Measurements from ENCODE around the gene ZNF318.
"Not testable (repeated sequence)": the region's sequence is repeated elsewhere in the genome, so short reads cannot be mapped to it uniquely, and the experiment has no call there.

ZNF318 gene

GRCh38 chr6:43304361-43304760 is 65.1 kb downstream of the ZNF318 start:
- H3K4me3 ChIP-seq (ENCODE audit: low read length) = no peak overlapping the region
- no peak for DNase-seq (ENCODE audit: low read depth)
- no peak for TF ChIP-seq CTCF (conservative IDR thresholded peaks at IDR 0.05; ENCODE audit: low read length)

DNA sequence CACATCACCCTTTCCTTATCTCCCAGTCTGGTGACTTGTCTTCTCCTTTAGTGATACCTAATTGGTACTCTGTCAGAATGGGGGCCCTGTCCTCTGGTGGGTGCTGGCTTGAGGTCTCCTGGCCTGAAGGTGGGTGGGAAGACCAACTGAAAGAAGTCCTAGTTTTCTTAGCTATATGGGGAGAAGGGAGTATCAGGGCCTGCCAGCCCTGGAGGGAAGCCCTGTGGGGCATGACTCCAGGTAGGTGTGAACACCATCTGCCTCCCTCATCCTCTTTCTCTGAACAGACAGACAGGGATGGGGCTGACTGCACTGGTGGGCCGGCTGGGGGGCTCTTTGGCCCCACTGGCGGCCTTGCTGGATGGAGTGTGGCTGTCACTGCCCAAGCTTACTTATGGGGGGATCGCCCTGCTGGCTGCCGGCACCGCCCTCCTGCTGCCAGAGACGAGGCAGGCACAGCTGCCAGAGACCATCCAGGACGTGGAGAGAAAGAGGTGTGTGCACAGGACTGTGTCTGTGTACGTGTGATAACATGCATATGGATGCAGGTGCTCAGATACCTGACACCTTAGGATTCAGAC is 65.6 kb downstream of the ZNF318 start:
- no peak overlapping the region for H3K4me3 ChIP-seq (ENCODE audit: low read length)
- no peak for TF ChIP-seq CTCF (conservative IDR thresholded peaks at IDR 0.05; ENCODE audit: low read length)
- DNase-seq (ENCODE audit: low read depth) = no peak

DNA sequence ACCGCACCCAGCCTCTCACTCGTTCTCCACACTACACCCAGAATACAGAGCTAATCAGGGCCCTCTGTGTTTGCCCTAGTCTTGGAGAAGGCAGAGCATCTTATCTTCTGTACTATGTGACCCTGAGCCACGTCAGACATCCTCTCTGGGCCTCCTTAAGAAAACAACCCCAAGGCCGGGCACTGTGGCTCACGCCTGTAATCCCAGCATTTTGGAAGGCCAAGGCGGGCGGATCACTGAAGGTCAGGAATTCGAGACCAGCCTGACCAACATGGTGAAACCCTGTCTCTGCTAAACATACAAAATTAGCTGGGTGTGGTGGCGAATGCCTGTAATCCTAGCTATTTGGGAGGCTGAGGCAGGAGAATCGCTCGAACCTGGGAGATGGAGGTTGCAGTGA is 66.4 kb downstream of the ZNF318 start:
- not testable (repeated sequence) for H3K4me3 ChIP-seq (ENCODE audit: low read length); DNase-seq (ENCODE audit: low read depth)

DNA sequence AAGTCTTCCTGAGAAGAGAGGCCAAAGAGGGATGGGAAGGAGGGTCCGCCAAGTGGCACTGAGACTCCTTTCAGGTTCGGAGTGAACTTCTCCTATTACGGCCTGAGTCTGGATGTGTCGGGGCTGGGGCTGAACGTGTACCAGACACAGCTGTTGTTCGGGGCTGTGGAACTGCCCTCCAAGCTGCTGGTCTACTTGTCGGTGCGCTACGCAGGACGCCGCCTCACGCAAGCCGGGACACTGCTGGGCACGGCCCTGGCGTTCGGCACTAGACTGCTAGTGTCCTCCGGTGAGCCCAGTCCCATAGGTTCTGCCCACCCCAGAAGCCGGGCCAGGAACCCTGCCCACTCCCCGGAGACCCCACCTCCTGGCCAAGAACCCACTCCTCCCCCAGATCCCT is 67.3 kb downstream of the ZNF318 start:
- no peak overlapping the region for H3K4me3 ChIP-seq (ENCODE audit: low read length)
- no peak for TF ChIP-seq CTCF (conservative IDR thresholded peaks at IDR 0.05; ENCODE audit: low read length)
- DNase-seq (ENCODE audit: low read depth) = no peak

GRCh38 chr6:43301081-43301870 is 68.2 kb downstream of the ZNF318 start:
- TF ChIP-seq CTCF (conservative IDR thresholded peaks at IDR 0.05; ENCODE audit: low read length) = no peak
- H3K4me3 ChIP-seq (ENCODE audit: low read length) = no peak overlapping the region
- no peak for DNase-seq (ENCODE audit: low read depth)

DNA sequence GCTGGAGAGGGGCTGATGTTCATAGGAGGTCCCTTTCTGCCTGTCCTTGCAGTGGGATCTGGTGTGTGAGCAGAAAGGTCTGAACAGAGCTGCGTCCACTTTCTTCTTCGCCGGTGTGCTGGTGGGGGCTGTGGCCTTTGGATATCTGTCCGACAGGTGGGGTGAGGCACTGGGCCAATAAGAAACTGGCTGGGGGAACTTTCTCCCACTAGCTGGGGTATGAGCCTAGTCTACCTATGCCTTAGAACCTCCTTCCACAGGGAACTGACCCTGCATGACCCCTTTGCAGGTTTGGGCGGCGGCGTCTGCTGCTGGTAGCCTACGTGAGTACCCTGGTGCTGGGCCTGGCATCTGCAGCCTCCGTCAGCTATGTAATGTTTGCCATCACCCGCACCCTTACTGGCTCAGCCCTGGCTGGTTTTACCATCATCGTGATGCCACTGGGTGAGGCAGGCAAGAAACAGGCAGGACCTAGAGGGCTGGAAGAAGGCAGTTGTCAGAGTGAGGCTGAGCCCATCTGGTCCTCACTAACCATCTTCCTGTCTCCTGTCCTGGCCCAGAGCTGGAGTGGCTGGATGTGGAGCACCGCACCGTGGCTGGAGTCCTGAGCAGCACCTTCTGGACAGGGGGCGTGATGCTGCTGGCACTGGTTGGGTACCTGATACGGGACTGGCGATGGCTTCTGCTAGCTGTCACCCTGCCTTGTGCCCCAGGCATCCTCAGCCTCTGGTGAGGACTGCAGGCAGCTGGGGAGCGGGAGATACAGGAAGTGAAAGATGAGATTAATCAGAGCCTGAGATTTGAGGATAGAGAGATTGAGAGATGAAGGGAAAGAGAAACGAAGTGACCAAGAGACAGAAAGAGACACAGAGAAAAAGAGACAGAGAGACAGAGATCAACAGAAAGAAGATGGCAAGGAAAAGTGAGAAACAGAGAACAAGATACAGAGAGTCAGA is 69.8 kb downstream of the ZNF318 start:
- no peak for DNase-seq (ENCODE audit: low read depth)

More for the DNA sequence above, 69.8 kb downstream of the ZNF318 start:
- TF ChIP-seq CTCF (conservative IDR thresholded peaks at IDR 0.05; ENCODE audit: low read length) = no peak
- no peak overlapping the region for H3K4me3 ChIP-seq (ENCODE audit: low read length)
